ENCODE results near the gene ATP4B.

DNA sequence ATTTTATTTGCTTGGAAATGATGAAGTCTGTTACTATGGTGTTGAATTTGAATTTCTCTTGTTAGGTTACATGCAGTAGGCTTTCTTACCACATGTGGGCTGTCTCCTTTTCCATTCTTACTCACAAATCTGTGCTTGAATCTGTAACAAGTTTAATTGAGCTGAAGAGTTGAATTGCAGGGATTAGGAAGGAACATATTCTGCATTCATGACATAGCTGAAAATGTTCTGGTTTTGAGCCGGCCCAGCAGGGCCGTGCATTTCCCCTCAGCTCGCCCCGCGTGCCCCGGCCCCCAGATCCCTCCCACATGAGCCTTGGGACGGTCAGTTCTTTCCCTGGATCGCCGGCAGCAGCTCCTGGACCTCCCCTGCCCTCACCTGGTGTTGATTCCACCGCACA, 45.4 kb downstream of the ATP4B start:
- TF ChIP-seq CTCF (conservative IDR thresholded peaks at IDR 0.05; ENCODE audit: low read length) = no peak
- no peak for TF ChIP-seq EZH2phosphoT487 (IDR thresholded peaks at IDR 0.05; ENCODE audit: borderline replicate concordance)
